GM19467 (cell line): ENCODE results near the gene ETV7.
"Not testable (repeated sequence)": the region's sequence is repeated elsewhere in the genome, so short reads cannot be mapped to it uniquely, and the experiment has no call there.

Experiments
- ATAC-seq: cut with Tn5 transposase; IDR thresholded peaks from one replicate; pipeline ENCODE4 v1.9.1; 2021; ENCODE audit warnings: mild to moderate bottlenecking, moderate library complexity; ENCODE audit not compliant: unreplicated experiment

ETV7 gene

DNA sequence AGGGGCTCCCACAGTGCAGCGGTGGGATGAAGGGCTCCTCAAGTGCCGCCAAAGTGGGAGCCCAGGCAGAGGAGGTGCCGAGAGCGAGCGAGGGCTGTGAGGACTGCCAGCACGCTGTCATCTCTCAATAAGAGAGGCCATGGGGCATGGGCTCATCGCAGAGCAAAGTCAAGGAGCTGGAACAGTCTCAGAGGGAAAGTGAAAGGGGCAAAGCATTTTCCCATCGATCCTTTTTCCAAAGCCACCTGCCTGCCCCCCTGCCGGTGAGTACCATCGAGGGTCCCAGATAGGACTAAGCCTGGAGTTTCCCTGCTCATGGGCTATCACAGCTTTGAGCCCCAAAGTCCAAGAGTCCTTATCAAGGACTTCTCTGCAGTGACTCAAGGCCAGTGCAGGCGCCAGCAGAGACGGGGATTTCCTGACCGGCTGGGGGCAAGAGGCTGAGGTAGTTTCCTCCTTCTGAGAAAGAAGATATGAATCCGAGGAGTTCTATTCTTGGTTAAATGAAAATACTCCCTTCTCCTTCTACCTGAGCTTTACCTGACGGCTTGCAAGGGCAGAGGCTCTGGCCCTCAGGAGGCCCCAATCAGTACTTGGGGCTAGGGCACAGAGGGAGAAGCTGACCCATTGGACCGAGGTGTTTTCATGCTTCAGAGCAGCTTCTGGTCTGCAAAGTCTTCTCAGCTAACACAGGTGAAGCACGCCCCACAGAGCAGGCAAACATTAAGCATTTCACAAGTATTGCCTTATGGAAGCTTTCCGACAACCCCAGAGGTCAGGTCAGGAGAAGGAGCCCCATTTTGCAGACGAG, 22.6 kb downstream of the ETV7 start:
- ATAC-seq = no peak

DNA sequence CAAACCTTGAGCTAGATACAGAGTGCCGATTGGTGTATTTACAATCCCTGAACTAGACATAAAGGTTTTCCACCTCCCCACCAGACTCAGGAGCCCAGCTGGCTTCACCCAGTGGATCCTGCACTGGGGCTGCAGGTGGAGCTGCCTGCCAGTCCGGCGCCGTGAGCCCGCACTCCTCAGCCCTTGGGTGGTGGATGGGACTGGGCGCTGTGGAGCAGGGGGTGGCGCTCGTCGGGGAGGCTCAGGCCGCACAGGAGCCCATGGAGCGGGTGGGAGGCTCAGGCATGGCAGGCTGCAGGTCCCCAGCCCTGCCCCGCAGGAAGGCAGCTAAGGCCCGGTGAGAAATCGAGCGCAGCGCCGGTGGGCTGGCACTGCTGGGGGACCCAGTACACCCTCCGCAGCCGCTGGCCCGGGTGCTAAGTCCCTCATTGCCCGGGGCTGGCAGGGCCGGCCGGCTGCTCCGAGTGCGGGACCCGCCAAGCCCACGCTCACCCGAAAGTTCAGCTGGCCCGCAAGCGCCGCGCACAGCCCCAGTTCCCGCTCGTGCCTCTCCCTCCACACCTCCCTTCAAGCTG, 23.3 kb downstream of the ETV7 start:
- ATAC-seq = not testable (repeated sequence)

DNA sequence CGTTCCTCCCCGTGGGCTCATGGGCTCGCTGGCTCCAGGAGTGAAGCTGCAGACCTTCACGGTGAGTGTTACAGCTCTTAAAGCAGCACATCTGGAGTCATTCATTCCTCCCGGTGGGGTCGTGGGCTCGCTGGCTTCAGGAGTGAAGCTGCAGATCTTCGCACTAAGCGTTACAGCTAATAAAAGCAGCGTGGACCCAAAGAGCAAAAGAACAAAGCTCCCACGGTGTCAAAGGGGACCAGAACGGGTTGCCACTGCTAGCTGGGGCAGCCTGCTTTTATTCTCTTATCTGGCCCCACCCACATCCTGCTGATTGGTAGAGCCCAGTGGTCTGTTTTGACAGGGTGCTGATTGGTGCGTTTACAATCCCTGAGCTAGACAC, 24.1 kb downstream of the ETV7 start:
- not testable (repeated sequence) for ATAC-seq

DNA sequence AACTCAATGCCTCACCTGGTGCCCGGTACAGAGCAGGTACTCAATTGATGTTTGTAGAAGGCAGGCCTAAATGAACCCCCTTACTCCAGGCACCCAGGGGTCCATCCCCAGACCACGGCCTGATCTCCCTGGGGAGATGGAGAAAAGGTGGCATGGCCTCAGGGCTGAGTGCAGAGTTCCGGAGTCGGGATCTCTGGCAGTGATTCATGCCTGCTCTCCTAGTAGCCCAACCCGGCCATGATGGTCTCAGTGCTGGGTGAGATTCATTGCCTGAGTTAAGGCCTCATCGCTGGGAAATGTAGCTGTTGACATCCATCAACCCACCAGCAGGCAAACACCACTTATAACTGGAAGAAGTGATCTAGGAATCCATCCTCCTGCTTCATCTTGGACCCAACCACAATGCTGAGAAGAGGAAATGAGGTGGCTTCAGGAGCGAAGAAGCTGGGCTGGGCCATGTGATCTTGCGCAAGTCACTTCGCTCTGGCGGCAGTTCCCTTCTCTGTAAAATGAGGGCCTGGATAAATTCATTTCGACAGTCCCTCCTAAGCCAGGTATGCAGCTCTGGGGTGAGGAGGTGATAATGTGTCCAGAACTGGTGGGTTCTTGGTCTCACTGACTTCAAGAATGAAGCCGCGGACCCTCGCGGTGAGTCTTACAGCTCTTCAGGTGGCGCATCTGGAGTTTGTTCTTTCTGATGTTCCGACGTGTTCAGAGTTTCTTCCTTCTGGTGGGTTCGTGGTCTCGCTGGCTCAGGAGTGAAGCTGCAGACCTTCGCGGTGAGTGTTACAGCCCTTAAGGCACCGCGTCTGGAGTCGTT, 24.7 kb downstream of the ETV7 start:
- ATAC-seq = no peak

DNA sequence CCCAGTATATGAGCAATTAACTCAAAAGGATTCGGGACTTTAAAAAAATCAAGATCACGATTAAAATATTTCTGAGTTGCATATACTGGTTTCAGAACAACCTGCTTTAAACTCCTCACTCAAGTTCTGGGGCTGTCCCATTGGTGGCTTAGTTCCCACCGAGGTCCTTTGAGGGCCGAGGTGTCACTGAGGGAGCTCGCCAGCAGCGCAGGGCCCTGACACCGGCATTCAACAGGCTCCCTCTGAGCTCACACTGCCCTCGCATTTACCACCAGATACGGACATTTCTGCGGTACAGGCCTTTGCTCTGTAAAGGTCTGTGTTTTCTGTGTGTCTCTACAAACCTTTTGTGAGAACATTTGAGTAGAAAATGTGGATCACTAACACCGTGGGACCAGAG, 26.4 kb downstream of the ETV7 start:
- no peak for ATAC-seq

DNA sequence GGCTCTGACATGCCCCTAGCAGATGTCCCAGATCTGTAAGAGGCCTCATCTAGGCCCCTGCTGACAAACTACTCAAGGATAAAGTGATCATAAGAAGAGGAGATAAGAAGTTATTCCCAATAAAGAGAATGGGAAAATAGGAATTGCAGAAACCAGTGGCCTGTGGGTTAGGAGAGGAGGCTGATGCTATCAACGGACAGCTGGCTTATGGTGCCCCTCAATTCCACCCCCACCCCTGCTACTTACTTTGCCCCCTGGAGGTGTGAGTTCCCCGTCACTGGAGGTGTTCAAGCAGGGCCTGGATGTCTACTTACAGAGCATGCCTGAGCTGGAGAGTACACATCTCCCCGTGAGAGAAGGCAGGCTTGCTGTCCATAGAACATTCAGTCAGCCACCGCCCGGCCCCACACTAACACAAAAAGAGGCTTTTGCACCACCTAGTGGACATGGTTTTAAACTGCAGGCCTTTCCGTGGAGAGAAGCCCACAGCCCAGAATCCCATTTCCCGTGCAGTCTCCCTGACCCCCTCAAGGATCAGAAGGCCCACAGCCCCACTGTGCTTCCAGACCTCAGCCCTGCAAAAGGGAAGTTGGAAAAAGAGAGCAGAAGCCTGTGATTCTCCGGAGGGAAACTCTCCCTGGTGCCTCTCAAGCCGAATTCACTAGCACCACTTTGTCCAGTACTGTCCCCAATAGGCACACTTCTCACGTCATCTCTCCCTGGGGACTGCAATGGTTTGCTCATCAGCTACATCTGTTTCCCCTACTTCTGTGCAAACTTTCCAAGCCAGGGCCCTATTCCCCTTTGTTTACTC, 27.0 kb downstream of the ETV7 start:
- no peak for ATAC-seq

DNA sequence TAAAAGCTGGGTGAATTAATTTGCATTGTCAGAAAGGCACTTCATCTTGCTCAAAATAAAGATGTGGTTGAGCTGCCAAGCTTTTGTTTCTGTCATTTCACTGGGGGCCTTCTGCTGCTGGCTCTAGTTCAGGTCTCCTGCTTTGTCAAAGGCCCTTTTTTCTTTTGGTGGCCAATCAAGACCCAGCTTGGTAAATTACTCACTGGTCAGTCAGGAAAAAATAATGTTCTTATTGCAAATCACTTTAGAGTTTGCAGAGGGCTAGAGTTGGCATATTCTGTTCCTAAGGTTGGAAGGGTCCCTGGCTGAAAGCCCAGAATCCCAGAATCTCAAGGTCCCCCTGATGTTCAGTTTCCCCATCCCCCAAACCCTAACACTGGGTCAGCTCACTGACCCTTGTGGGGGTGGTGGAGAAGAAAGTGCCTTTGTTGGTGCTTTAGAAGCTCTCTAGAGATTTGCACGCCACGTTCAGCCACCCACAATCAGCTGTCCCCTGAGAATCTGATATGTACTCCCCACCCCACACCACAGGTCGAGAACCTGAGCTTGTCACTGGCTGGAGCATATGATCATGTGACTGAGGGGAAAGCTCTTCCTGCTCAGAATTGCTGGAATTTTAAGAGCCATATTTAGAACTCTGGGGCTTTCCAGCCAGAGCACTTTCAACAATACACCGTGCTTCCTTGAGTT, 29.1 kb downstream of the ETV7 start:
- ATAC-seq = no peak

DNA sequence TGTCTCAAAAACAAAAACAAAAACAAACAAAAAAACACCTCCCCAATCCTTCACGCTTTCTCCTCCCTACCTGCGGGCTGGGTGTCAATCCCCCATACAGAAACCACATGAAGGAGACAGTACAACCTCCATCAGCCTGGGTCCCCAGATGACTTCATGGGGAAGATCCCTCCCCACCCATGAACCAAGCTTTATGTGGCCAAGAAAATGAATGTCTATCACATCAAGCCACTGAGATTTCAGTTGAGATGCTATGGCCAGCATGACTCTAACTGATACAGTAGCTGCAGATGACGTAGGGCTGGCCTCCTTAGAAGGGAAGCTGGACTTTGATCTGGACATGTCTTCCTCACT, 29.6 kb downstream of the ETV7 start:
- no peak for ATAC-seq

DNA sequence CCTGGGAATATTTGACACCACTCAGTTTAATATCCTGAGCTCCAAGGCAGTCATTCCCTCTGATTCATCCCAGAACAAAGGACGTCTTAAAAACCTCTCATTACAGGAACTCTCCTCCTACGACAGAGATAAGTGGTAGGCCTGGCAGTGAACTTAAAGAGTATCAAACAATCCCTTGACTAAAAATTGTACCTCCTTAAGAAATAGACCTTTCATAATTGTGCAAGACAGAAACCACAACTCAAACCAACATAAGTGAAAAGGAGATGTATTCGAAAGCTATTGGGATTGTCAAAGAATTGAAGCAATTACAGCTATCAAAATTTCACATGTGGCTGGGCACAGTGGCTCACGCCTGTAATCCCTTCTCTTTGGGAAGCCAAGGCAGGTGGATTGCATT, 31.6 kb downstream of the ETV7 start:
- ATAC-seq = no peak

DNA sequence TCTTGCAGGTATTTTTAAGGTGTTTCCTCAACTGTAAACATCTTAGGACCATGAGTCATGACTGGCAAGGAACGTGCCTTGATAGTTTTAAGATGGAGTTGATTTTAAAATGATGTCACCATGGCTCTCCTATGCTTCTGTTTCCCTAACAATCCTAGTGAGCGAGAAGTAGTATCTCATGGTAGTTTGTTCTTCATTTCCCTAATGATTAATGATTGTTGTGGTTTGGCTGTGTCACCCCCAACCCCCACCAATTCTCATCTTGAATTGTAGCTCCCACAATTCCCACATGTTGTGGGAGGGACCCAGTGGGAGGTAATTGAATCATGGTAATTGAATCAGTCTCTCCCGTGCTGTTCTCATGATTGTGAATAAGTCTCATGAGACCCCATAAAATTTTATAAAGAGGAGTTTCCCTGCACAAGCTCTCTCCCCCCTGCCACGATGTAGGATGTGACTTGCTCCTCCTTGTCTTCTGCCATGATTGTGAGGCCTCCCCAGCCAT, 34.0 kb downstream of the ETV7 start:
- ATAC-seq = no peak

DNA sequence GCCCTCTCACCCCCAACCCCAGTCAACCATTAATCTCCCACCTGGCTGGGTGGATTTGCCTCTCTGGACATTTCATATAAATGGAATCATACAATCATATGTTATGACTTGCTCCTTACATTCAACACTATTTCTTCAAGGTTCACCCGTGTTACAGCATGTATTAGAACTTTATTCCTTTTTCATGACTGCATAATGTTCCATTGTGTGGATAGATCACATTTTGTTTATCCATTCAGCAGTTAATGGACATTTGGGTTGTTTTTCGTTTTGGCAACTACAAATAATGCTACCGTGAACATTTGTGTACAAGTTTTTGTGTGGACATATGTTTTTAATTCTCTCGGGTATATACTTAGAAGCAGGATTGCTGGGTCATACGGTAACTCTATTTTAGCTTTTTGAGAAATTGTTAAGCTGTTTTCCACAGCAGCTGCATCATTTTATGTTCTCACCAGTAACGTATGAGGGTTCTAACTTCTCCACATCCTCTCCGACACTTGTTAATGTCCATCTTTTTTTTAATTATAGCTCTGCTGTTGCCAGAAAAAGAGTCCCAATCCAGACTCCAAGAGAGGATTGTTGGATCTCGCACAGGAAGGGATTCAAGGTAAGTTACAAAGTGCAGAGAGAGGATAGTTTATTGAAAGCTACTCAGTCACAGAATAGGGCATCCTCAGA, 34.9 kb downstream of the ETV7 start:
- ATAC-seq = no peak

DNA sequence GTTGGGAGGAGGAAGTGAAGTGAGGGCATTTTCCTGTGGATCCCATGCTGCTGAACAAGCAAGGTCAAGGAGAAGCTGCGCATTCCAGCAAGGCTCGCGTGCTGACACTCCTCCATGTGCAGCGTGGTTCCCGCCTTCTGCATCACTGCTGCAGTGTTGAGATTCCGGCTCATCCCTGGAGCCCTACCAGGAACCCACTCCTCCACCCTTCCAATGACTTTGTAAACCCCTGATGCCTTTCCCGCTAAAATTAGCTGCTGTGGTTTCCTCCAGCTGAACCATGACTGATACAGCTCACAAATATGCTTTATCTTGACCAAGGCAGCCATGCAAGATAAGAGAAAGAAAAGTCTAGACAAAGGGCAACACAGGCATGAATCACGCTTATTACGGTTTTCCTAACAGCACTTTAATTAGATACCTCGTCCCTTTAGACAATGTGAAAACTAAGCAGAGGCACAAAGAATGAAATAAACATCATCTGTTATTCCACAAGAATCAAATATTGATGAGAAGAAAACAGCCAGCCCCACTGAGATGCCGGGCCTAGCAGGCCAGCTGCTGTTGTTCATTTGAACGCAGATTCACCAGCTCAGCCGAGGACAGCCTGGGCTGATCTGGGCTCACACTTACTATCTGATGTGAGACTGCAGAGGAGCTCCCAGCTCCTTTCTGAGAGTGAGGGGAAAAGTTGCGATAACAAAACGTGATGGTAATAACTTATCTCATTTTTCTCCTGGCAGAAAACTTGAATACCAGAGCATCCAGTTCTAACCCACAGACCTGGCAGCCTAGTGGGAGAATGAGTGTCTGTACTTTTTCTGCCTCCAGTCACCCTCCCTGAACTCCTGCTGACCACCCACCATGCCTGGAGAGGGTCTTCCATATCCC, 36.5 kb downstream of the ETV7 start:
- no peak for ATAC-seq

DNA sequence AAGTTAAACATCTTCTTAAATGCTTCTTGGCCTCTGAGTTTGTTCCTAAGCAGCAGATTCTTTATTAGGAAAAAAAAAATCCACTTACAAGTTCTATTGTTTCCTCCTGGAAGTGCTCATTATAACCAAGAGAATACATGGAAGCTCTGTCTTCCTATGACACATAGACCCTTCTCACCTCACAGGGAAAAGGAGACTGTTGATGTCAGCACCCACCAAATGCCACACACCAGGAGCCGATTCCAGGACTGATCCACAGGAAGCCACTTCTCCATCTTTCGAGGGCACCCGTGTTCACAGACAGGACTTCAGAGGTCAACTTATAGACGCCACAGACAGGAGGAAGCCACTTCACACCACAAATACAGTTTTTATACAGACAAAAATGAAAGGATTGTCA, 37.4 kb downstream of the ETV7 start:
- no peak for ATAC-seq

DNA sequence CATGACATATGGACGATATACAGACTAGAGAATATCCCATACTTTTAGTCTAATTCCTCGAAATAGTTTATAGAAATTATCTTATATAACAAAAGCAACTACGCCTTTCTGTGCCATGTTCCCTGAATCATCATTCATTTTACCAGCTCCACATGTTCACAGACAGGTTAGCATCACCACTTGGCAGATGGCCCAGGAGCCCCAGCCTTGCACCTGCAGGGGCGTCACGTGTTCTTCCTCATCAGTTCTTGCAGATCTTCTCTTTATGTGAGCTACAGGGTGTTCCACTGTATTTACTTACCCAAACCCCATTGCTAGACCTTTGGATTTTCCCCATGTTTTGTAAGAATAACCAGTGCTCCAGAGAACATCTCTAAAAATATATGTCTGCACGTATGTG, 38.2 kb downstream of the ETV7 start:
- ATAC-seq = no peak

DNA sequence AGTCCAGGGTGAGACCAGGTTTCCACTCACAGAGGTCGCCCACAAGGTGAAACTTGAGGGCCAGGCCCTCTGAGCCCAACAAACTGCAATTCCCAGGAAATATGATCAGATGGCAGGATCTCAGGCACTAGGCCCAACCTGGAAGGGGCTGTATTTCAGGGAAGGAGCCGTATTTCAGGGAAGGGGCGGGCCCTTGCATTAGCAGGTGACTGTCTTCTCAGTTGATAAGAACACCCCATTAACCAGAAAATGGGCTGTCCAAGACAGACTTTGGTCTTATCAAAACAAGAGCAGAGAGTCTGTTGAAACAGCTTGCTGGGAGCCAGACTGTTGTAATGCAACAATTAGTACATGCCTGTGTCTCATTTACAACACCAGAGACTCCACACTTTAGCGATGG, 39.8 kb downstream of the ETV7 start:
- ATAC-seq = no peak

DNA sequence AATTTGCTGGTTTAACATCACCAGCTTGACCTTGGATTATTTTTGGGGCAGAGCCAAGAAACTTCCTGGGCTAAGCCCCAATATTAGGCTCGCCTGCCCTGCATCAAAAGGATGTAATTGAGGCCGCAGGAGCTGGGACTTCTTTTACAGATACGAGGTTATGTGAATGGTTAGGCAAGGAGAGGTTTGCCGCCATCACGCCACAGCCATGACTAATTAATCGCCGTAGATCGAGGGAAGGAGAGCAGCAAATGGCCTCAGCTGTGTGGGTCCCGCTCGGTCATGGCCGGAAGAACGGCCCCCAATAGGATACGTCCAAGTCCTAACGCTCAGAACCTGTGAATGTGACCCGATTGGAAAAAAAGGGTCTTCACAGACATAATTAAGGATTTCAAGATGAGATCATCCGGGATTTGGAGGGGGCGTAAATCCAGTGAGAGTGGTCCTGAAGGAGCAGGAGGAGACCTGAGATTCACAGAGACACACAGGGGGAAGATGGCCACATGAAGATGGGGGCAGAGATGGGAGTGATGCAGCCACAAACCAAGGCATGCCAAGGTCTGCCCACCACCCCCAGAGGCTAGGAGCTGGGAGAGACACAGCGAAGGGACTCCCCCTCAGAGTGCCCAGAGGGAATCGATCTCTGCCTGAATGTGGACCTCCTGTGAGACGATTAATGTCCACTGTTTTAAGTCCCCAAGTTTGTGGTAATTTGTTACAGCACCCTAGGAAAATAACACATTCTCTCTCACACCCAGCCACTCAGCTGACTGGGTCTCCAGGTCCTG, 40.8 kb downstream of the ETV7 start:
- no peak for ATAC-seq

DNA sequence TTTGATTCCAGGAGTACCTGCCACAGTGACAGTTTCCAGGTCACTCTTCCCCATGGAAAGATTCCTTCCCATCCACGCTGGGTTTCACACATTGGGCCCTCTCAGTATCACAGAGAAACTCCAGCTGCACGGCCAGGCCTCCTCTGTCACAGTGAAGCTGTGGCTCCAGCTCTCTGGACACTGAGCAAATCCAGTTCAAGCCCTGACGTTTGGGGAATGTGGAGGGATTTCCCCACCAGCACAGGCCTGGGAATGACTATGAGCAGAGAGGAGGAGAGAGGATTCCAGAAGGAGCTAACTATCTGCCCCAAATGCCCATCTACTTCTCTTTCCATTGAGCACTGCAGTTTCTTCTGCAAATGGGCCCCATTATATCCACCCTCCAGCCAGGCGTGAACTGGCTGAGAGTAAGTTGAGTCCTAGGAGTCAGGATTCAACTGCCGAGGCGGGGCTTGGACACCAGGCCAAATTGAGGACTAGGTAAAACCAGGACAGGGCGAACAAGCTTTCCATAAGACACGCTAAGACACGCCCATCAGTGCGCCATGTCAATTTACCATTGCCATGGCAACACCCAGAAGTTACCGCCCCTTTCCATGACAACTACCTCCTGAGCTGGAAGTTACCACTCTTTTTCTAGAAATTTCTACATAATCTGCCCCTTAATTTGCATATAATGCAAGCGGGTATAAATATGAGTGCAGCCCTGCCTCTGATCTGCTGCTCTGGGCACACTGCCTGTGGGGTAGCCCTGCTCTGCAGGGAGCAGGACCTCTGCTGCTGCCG, 41.6 kb downstream of the ETV7 start:
- no peak for ATAC-seq
